ENCODE results near the gene TRPC1. TPM values are rescaled to one million over a fixed set of nuclear protein-coding genes. Genes with fewer than 3 reads are reported as not detected.

The TRPC1 gene
- polyA plus RNA-seq, 1 donor from 2014 or later, result 37.2 TPM

GRCh38 chr3:142801746-142802145, 77.9 kb downstream of the TRPC1 start:
- H3F3A ChIP-seq (ENCODE audit: insufficient read depth, low read length, poor library complexity, severe bottlenecking), result no peaks in the 10 kb centered on the region
- H3K9ac ChIP-seq (ENCODE audit: low read length), result no peak overlapping the region
- H3K4me3 ChIP-seq (ENCODE audit: low read length), result no peak overlapping the region
- H3K27me3 ChIP-seq (ENCODE audit: insufficient read depth, low read depth, low read length), result no peaks in the 10 kb centered on the region
- TF ChIP-seq MXI1 (conservative IDR thresholded peaks at IDR 0.05; ENCODE audit: poor library complexity, severe bottlenecking), result no peak
- TF ChIP-seq REST (IDR thresholded peaks at IDR 0.05; ENCODE audit: borderline replicate concordance), result no peak
- no peak for TF ChIP-seq SMC3 (conservative IDR thresholded peaks at IDR 0.05; ENCODE audit: poor library complexity)
- TF ChIP-seq EZH2 (IDR thresholded peaks at IDR 0.05; ENCODE audit: borderline replicate concordance, insufficient read depth, low read length, poor library complexity, severe bottlenecking), result no peak
- TF ChIP-seq RAD21 (conservative IDR thresholded peaks at IDR 0.05), result no peak
- TF ChIP-seq TAF1 (IDR thresholded peaks at IDR 0.05; ENCODE audit: low read depth), result no peak
- TF ChIP-seq EP300 (conservative IDR thresholded peaks at IDR 0.05; ENCODE audit: poor library complexity, severe bottlenecking), result no peak
- TF ChIP-seq POLR2AphosphoS5 (IDR thresholded peaks at IDR 0.05), result no peak
- no peak for TF ChIP-seq CTCF (IDR thresholded peaks at IDR 0.05; ENCODE audit: poor library complexity, severe bottlenecking)
- no peaks in the 10 kb centered on the region for H3K9me3 ChIP-seq (ENCODE audit: low read length)
- H3K36me3 ChIP-seq (ENCODE audit: insufficient read depth, low read length), result no peaks in the 10 kb centered on the region
- H3K27ac ChIP-seq (ENCODE audit: low read length), result no peak overlapping the region
- no peak overlapping the region for H3K4me2 ChIP-seq (ENCODE audit: low read length)
- no peaks in the 10 kb centered on the region for H3K9me2 ChIP-seq (ENCODE audit: insufficient read depth, low read length)
- H4K20me1 ChIP-seq (ENCODE audit: insufficient read depth), result no peaks in the 10 kb centered on the region
- H3K79me2 ChIP-seq (replicated peaks; ENCODE audit: insufficient read depth, low read length), result no peaks in the 10 kb centered on the region
- no peak overlapping the region for H2AFZ ChIP-seq (ENCODE audit: low read depth, low read length)

GRCh38 chr3:142802891-142803290, 79.1 kb downstream of the TRPC1 start:
- Histone ChIP-seq H3K4me2 (ENCODE audit: low read length) (no peak overlapping the region), H3K9me3 (ENCODE audit: low read length) (no peaks in the 10 kb centered on the region), H3K36me3 (ENCODE audit: insufficient read depth, low read length) (no peaks in the 10 kb centered on the region), H3K9ac (ENCODE audit: low read length) (no peak overlapping the region), H3K4me3 (ENCODE audit: low read length) (no peak overlapping the region), H3K9me2 (ENCODE audit: insufficient read depth, low read length) (no peaks in the 10 kb centered on the region), H3K79me2 (replicated peaks; ENCODE audit: insufficient read depth, low read length) (no peaks in the 10 kb centered on the region), H2AFZ (ENCODE audit: low read depth, low read length) (no peak overlapping the region), H3K27me3 (ENCODE audit: insufficient read depth, low read depth, low read length) (no peaks in the 10 kb centered on the region), H3F3A (ENCODE audit: insufficient read depth, low read length, poor library complexity, severe bottlenecking) (no peaks in the 10 kb centered on the region), H4K20me1 (ENCODE audit: insufficient read depth) (no peaks in the 10 kb centered on the region), H3K27ac (ENCODE audit: low read length) (no peak overlapping the region)
- no peak for TF ChIP-seq MXI1 (conservative IDR thresholded peaks at IDR 0.05; ENCODE audit: poor library complexity, severe bottlenecking)
- TF ChIP-seq SMC3 (conservative IDR thresholded peaks at IDR 0.05; ENCODE audit: poor library complexity), result no peak
- TF ChIP-seq TAF1 (IDR thresholded peaks at IDR 0.05; ENCODE audit: low read depth), result no peak
- no peak for TF ChIP-seq CTCF (IDR thresholded peaks at IDR 0.05; ENCODE audit: poor library complexity, severe bottlenecking)
- TF ChIP-seq REST (IDR thresholded peaks at IDR 0.05; ENCODE audit: borderline replicate concordance), result no peak
- no peak for TF ChIP-seq RAD21 (conservative IDR thresholded peaks at IDR 0.05)
- TF ChIP-seq EP300 (conservative IDR thresholded peaks at IDR 0.05; ENCODE audit: poor library complexity, severe bottlenecking), result no peak
- no peak for TF ChIP-seq POLR2AphosphoS5 (IDR thresholded peaks at IDR 0.05)
- TF ChIP-seq EZH2 (IDR thresholded peaks at IDR 0.05; ENCODE audit: borderline replicate concordance, insufficient read depth, low read length, poor library complexity, severe bottlenecking), result no peak

Measured in neural cell (in vitro differentiated cells).